ENCODE results near the gene SLC25A21. TPM values are rescaled to one million over a fixed set of nuclear protein-coding genes. Genes with fewer than 3 reads are reported as not detected.

Gene SLC25A21
- total and polyA plus RNA-seq, 2 of the 13 experiments (the other 11 are each of a cell fraction or from before 2014, with no cell fraction given), result 1.9 to 2.9 TPM

- TF ChIP-seq, protein P1, sequence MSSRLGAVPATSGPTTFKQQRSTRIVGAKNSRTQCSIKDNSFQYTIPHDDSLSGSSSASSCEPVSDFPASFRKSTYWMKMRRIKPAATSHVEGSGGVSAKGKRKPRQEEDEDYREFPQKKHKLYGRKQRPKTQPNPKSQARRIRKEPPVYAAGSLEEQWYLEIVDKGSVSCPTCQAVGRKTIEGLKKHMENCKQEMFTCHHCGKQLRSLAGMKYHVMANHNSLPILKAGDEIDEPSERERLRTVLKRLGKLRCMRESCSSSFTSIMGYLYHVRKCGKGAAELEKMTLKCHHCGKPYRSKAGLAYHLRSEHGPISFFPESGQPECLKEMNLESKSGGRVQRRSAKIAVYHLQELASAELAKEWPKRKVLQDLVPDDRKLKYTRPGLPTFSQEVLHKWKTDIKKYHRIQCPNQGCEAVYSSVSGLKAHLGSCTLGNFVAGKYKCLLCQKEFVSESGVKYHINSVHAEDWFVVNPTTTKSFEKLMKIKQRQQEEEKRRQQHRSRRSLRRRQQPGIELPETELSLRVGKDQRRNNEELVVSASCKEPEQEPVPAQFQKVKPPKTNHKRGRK (CRISPR knock-in tag; IDR thresholded peaks at IDR 0.05), result no peak
- no peak for TF ChIP-seq REXO4 (CRISPR knock-in tag; IDR thresholded peaks at IDR 0.05; ENCODE audit: borderline replicate concordance)
- no peak for TF ChIP-seq CBX5 (CRISPR knock-in tag; IDR thresholded peaks at IDR 0.05; ENCODE audit: borderline replicate concordance)
- TF ChIP-seq ZBTB1 (CRISPR knock-in tag; IDR thresholded peaks at IDR 0.05; ENCODE audit: borderline replicate concordance), result no peak
- TF ChIP-seq WIZ (CRISPR knock-in tag; IDR thresholded peaks at IDR 0.05), result no peak
- TF ChIP-seq SIN3B (IDR thresholded peaks at IDR 0.05; ENCODE audit: low read length), result no peak
- no peak for TF ChIP-seq ZNF350 (CRISPR knock-in tag; IDR thresholded peaks at IDR 0.05; ENCODE audit: borderline replicate concordance, low read depth)
Observed at GRCh38 chr14:36844443-36845195, 327.8 kb downstream of the SLC25A21 start (continued).

DNA sequence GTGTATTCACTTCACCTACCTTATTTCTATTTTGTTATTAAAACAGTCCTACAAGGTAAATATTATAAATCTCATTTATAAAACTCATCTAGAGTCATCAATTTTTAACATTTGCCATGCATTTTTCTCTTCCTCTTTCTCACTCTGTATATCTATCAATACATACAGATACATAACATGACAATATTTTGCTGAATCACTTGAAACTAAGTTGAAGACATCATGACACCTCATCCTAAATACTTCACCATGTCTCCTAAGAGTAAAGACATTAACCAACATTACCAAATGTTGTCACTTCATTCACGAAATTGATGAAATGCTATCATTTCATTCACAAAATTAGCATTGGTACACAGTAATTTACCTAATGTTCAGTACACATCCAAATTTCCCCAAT is 329.0 kb downstream of the SLC25A21 start:
- FAIRE-seq (no peak), ATAC-seq (no peak), DNase-seq (ENCODE audit: low spot score) (no peak)
- no peak overlapping the region for H3K4me3 ChIP-seq (replicated peaks in 1 of 3; ENCODE audit: insufficient read depth in 1 of 3, low read depth in 2 of 3, low read length in 3 of 3)
- no peak overlapping the region for H2AFZ ChIP-seq (ENCODE audit: low read length)
- intact Hi-C loops (cut with micrococcal nuclease; ENCODE audit: unreplicated experiment) (no loop called here), in situ Hi-C loops (cut with HindIII; ENCODE audit: extremely low pct_ligation_motif_present, low pct_unique_long_range_greater_than_20kb) (no loop called here)
- H3K4me2 ChIP-seq (ENCODE audit: low read depth, low read length), result no peak overlapping the region
- no peaks in the 10 kb centered on the region for H3K36me3 ChIP-seq (replicated peaks in 1 of 2; ENCODE audit: control insufficient read depth in 1 of 2, insufficient read depth in 2 of 2, low read length in 2 of 2)
- H4K20me1 ChIP-seq (ENCODE audit: insufficient read depth, low read length), result no peaks in the 10 kb centered on the region
- CTCF ChIA-PET (ENCODE audit: low intra/inter-chr PET ratio, low total read pairs), result no interaction called here
- H3K9me3 ChIP-seq (ENCODE audit: low read length), result no peaks in the 10 kb centered on the region
- H3K9ac ChIP-seq (ENCODE audit: insufficient read depth, low read depth, low read length), result no peak overlapping the region
- H3K27ac ChIP-seq (ENCODE audit: extremely low read length, insufficient read depth, low read length), result no peak overlapping the region
- H3K27me3 ChIP-seq (ENCODE audit: control insufficient read depth in 1 of 2, insufficient read depth in 2 of 2, low read length in 2 of 2), result no peaks in the 10 kb centered on the region
- TF ChIP-seq NFE2L2 (IDR thresholded peaks at IDR 0.05; ENCODE audit: low read length) (peak; percentile 32; the same call in 1 of the 2 replicates), DBP (CRISPR knock-in tag; IDR thresholded peaks at IDR 0.05; ENCODE audit: not compliant biosample characterization) (no peak), TBX2 (CRISPR knock-in tag; IDR thresholded peaks at IDR 0.05; ENCODE audit: borderline replicate concordance) (no peak)
- POLR2A ChIA-PET, result no interaction called here
- 0% methylated on average over 1 of the region's 1 CpG for WGBS (ENCODE audit: low lambda C conversion rate)
- BruUV-seq (replicated peaks), result no TSS peak
- H3K4me1 ChIP-seq (ENCODE audit: insufficient read depth, low read length), result no peaks in the 10 kb centered on the region
- H3K79me2 ChIP-seq (ENCODE audit: insufficient read depth, low read length), result no peaks in the 10 kb centered on the region
